Measurements from ENCODE around the gene NMUR1.

Gene NMUR1

GRCh38 chr2:231549446-231550239 lies 19.4 kb upstream of the NMUR1 start:
- Histone ChIP-seq H3K4me3 (ENCODE audit: low read depth in 1 of 2, low read length in 2 of 2) (no peak overlapping the region), H3K9me3 (ENCODE audit: low read length) (no peaks in the 10 kb centered on the region)

GRCh38 chr2:231548752-231549151 lies 18.5 kb upstream of the NMUR1 start:
- Histone ChIP-seq H3K9me3 (ENCODE audit: low read length) (no peaks in the 10 kb centered on the region), H3K4me1 (ENCODE audit: insufficient read depth, low read length) (no peaks in the 10 kb centered on the region), H3K9ac (ENCODE audit: low read length) (no peak overlapping the region), H3K27me3 (ENCODE audit: control insufficient read depth in 1 of 2, insufficient read depth in 2 of 2, low read length in 2 of 2) (no peaks in the 10 kb centered on the region), H3K4me3 (ENCODE audit: low read depth in 1 of 2, low read length in 2 of 2) (no peak overlapping the region), H3K36me3 (ENCODE audit: insufficient read depth, low read length) (no peaks in the 10 kb centered on the region), H3K27ac (ENCODE audit: low read depth, low read length) (no peak overlapping the region)

More at GRCh38 chr2:231549446-231550239, 19.4 kb upstream of the NMUR1 start:
- H3K4me1 ChIP-seq (ENCODE audit: insufficient read depth, low read length) = peaks cover 4% of the 10 kb centered on the region
- H3K27me3 ChIP-seq (ENCODE audit: control insufficient read depth in 1 of 2, insufficient read depth in 2 of 2, low read length in 2 of 2) = no peaks in the 10 kb centered on the region
- no peak overlapping the region for H3K27ac ChIP-seq (ENCODE audit: low read depth, low read length)
- no peak overlapping the region for H3K9ac ChIP-seq (ENCODE audit: low read length)
- no peaks in the 10 kb centered on the region for H3K36me3 ChIP-seq (ENCODE audit: insufficient read depth, low read length)

- H3K9ac ChIP-seq (ENCODE audit: low read length) = no peak overlapping the region
- H3K27ac ChIP-seq (ENCODE audit: low read depth, low read length) = no peak overlapping the region
- H3K27me3 ChIP-seq (ENCODE audit: control insufficient read depth in 1 of 2, insufficient read depth in 2 of 2, low read length in 2 of 2) = no peaks in the 10 kb centered on the region
- H3K36me3 ChIP-seq (ENCODE audit: insufficient read depth, low read length) = no peaks in the 10 kb centered on the region
- H3K4me3 ChIP-seq (ENCODE audit: low read depth in 1 of 2, low read length in 2 of 2) = no peak overlapping the region
- H3K9me3 ChIP-seq (ENCODE audit: low read length) = peaks cover 4% of the 10 kb centered on the region
- H3K4me1 ChIP-seq (ENCODE audit: insufficient read depth, low read length) = no peaks in the 10 kb centered on the region
Observed at GRCh38 chr2:231547315-231548110, 17.3 kb upstream of the NMUR1 start.

GRCh38 chr2:231546014-231546715 lies 15.9 kb upstream of the NMUR1 start:
- Histone ChIP-seq H3K4me3 (ENCODE audit: low read depth in 1 of 2, low read length in 2 of 2) (no peak overlapping the region), H3K9me3 (ENCODE audit: low read length) (peaks cover 4% of the 10 kb centered on the region), H3K4me1 (ENCODE audit: insufficient read depth, low read length) (peaks cover 8% of the 10 kb centered on the region), H3K27me3 (ENCODE audit: control insufficient read depth in 1 of 2, insufficient read depth in 2 of 2, low read length in 2 of 2) (no peaks in the 10 kb centered on the region), H3K9ac (ENCODE audit: low read length) (no peak overlapping the region), H3K36me3 (ENCODE audit: insufficient read depth, low read length) (no peaks in the 10 kb centered on the region), H3K27ac (ENCODE audit: low read depth, low read length) (no peak overlapping the region)

GRCh38 chr2:231545105-231545902 lies 15.1 kb upstream of the NMUR1 start:
- Histone ChIP-seq H3K9ac (ENCODE audit: low read length) (no peak overlapping the region), H3K36me3 (ENCODE audit: insufficient read depth, low read length) (no peaks in the 10 kb centered on the region), H3K9me3 (ENCODE audit: low read length) (peaks cover 4% of the 10 kb centered on the region), H3K4me1 (ENCODE audit: insufficient read depth, low read length) (peaks cover 8% of the 10 kb centered on the region), H3K27me3 (ENCODE audit: control insufficient read depth in 1 of 2, insufficient read depth in 2 of 2, low read length in 2 of 2) (no peaks in the 10 kb centered on the region), H3K4me3 (ENCODE audit: low read depth in 1 of 2, low read length in 2 of 2) (no peak overlapping the region), H3K27ac (ENCODE audit: low read depth, low read length) (no peak overlapping the region)

GRCh38 chr2:231542136-231542535 lies 11.9 kb upstream of the NMUR1 start:
- Histone ChIP-seq H3K36me3 (ENCODE audit: insufficient read depth, low read length) (no peaks in the 10 kb centered on the region), H3K4me1 (ENCODE audit: insufficient read depth, low read length) (peaks cover 8% of the 10 kb centered on the region), H3K27me3 (ENCODE audit: control insufficient read depth in 1 of 2, insufficient read depth in 2 of 2, low read length in 2 of 2) (no peaks in the 10 kb centered on the region), H3K4me3 (ENCODE audit: low read depth in 1 of 2, low read length in 2 of 2) (no peak overlapping the region), H3K27ac (ENCODE audit: low read depth, low read length) (no peak overlapping the region), H3K9ac (ENCODE audit: low read length) (no peak overlapping the region), H3K9me3 (ENCODE audit: low read length) (peaks cover 4% of the 10 kb centered on the region)

- Histone ChIP-seq H3K9ac (ENCODE audit: low read length) (no peak overlapping the region), H3K36me3 (ENCODE audit: insufficient read depth, low read length) (no peaks in the 10 kb centered on the region), H3K4me3 (ENCODE audit: low read depth in 1 of 2, low read length in 2 of 2) (no peak overlapping the region), H3K27ac (ENCODE audit: low read depth, low read length) (no peak overlapping the region), H3K9me3 (ENCODE audit: low read length) (peaks cover 4% of the 10 kb centered on the region), H3K4me1 (ENCODE audit: insufficient read depth, low read length) (peaks cover 8% of the 10 kb centered on the region), H3K27me3 (ENCODE audit: control insufficient read depth in 1 of 2, insufficient read depth in 2 of 2, low read length in 2 of 2) (no peaks in the 10 kb centered on the region)
Observed at GRCh38 chr2:231541645-231542044, 11.4 kb upstream of the NMUR1 start.

- Histone ChIP-seq H3K9ac (ENCODE audit: low read length) (no peak overlapping the region), H3K9me3 (ENCODE audit: low read length) (peaks cover 4% of the 10 kb centered on the region), H3K27me3 (ENCODE audit: control insufficient read depth in 1 of 2, insufficient read depth in 2 of 2, low read length in 2 of 2) (no peaks in the 10 kb centered on the region), H3K4me1 (ENCODE audit: insufficient read depth, low read length) (peaks cover 8% of the 10 kb centered on the region), H3K27ac (ENCODE audit: low read depth, low read length) (no peak overlapping the region), H3K4me3 (ENCODE audit: low read depth in 1 of 2, low read length in 2 of 2) (no peak overlapping the region), H3K36me3 (ENCODE audit: insufficient read depth, low read length) (no peaks in the 10 kb centered on the region)
Observed at GRCh38 chr2:231539991-231540390, 9.7 kb upstream of the NMUR1 start.

GRCh38 chr2:231535961-231536360 lies 5.7 kb upstream of the NMUR1 start:
- Histone ChIP-seq H3K36me3 (ENCODE audit: insufficient read depth, low read length) (no peaks in the 10 kb centered on the region), H3K27me3 (ENCODE audit: control insufficient read depth in 1 of 2, insufficient read depth in 2 of 2, low read length in 2 of 2) (peaks cover 0 to under 1% of the 10 kb centered on the region in 2 donors), H3K9me3 (ENCODE audit: low read length) (no peaks in the 10 kb centered on the region), H3K9ac (ENCODE audit: low read length) (no peak overlapping the region), H3K27ac (ENCODE audit: low read depth, low read length) (no peak overlapping the region), H3K4me1 (ENCODE audit: insufficient read depth, low read length) (no peaks in the 10 kb centered on the region), H3K4me3 (ENCODE audit: low read depth in 1 of 2, low read length in 2 of 2) (no peak overlapping the region)

GRCh38 chr2:231533777-231534125 lies 3.5 kb upstream of the NMUR1 start:
- no peaks in the 10 kb centered on the region for H3K4me1 ChIP-seq (ENCODE audit: insufficient read depth, low read length)
- H3K36me3 ChIP-seq (ENCODE audit: insufficient read depth, low read length) = no peaks in the 10 kb centered on the region
- no peaks in the 10 kb centered on the region for H3K9me3 ChIP-seq (ENCODE audit: low read length)
- peaks cover 0 to 14% of the 10 kb centered on the region in 2 donors for H3K27me3 ChIP-seq (ENCODE audit: control insufficient read depth in 1 of 2, insufficient read depth in 2 of 2, low read length in 2 of 2)
- no peak overlapping the region for H3K9ac ChIP-seq (ENCODE audit: low read length)
- H3K27ac ChIP-seq (ENCODE audit: low read depth, low read length) = no peak overlapping the region
- H3K4me3 ChIP-seq (ENCODE audit: low read depth in 1 of 2, low read length in 2 of 2) = no peak overlapping the region

Measured in muscle layer of colon (tissue), 2 donors.